ENCODE measurements around the gene KMT2E. TPM values are rescaled to one million over a fixed set of nuclear protein-coding genes. Genes with fewer than 3 reads are reported as not detected.

KMT2E gene
- total RNA-seq, 1 donor from 2014 or later = 261 TPM

- DNase-seq = no peak
Observed at GRCh38 chr7:105131033-105131656, 117.1 kb downstream of the KMT2E start.

- peak; percentile 40 for DNase-seq
Observed at GRCh38 chr7:105131890-105132289, 117.9 kb downstream of the KMT2E start.

- no peak for DNase-seq
Observed at GRCh38 chr7:105132335-105132734, 118.3 kb downstream of the KMT2E start.

- no peak for DNase-seq
Observed at GRCh38 chr7:105132835-105133234, 118.8 kb downstream of the KMT2E start.

GRCh38 chr7:105133358-105133757 lies 119.4 kb downstream of the KMT2E start:
- DNase-seq = no peak

GRCh38 chr7:105133986-105134655 lies 120.1 kb downstream of the KMT2E start:
- DNase-seq = no peak

GRCh38 chr7:105136221-105136620 lies 122.2 kb downstream of the KMT2E start:
- DNase-seq = no peak

- DNase-seq = no peak
Observed at GRCh38 chr7:105137898-105138297, 123.9 kb downstream of the KMT2E start.

GRCh38 chr7:105139381-105139780 lies 125.4 kb downstream of the KMT2E start:
- DNase-seq = no peak

GRCh38 chr7:105141068-105141467 lies 127.1 kb downstream of the KMT2E start:
- no peak for DNase-seq

- no peak for DNase-seq
Observed at GRCh38 chr7:105149827-105150226, 135.8 kb downstream of the KMT2E start.

GRCh38 chr7:105151152-105151551 lies 137.1 kb downstream of the KMT2E start:
- DNase-seq = no peak

GRCh38 chr7:105153531-105153930 lies 139.5 kb downstream of the KMT2E start:
- no peak for DNase-seq

GRCh38 chr7:105154084-105154483 lies 140.1 kb downstream of the KMT2E start:
- no peak for DNase-seq

- no peak for DNase-seq
Observed at GRCh38 chr7:105156731-105157130, 142.7 kb downstream of the KMT2E start.

GRCh38 chr7:105157278-105157677 lies 143.3 kb downstream of the KMT2E start:
- no peak for DNase-seq

GRCh38 chr7:105161366-105161765 lies 147.4 kb downstream of the KMT2E start:
- no peak for DNase-seq

Data from occipital lobe (tissue), 2 donors.